GM12874 (cell line): Measurements from ENCODE around the gene SLC2A13.
A peak's percentile ranks its signal among the peaks of the same experiment; 100 is the strongest.

Experiments used
- CTCF ChIP-seq: IDR thresholded peaks from 2 replicates; pipeline ENCODE4 v1.5.1; 2011; ENCODE audit warnings: low read depth, mild to moderate bottlenecking, control low read depth, low read length, moderate library complexity; ENCODE audit not compliant: insufficient read depth

The SLC2A13 gene

GRCh38 chr12:39990122-39991101 is 115.5 kb downstream of the SLC2A13 start:
- peak; percentile 85 for TF ChIP-seq CTCF

- no peak for TF ChIP-seq CTCF
Measured at GRCh38 chr12:39989501-39989900, 116.4 kb downstream of the SLC2A13 start.

- no peak for TF ChIP-seq CTCF
Measured at GRCh38 chr12:39988574-39988973, 117.3 kb downstream of the SLC2A13 start.

- TF ChIP-seq CTCF, result no peak
Measured at GRCh38 chr12:39986674-39987073, 119.2 kb downstream of the SLC2A13 start.

- no peak for TF ChIP-seq CTCF
Measured at GRCh38 chr12:39984670-39985069, 121.2 kb downstream of the SLC2A13 start.

GRCh38 chr12:39975374-39975918 is 130.4 kb downstream of the SLC2A13 start:
- TF ChIP-seq CTCF, result no peak

- TF ChIP-seq CTCF, result no peak
Measured at GRCh38 chr12:39972119-39972518, 133.8 kb downstream of the SLC2A13 start.
